Measurements from ENCODE around the gene TYSND1.

DNA sequence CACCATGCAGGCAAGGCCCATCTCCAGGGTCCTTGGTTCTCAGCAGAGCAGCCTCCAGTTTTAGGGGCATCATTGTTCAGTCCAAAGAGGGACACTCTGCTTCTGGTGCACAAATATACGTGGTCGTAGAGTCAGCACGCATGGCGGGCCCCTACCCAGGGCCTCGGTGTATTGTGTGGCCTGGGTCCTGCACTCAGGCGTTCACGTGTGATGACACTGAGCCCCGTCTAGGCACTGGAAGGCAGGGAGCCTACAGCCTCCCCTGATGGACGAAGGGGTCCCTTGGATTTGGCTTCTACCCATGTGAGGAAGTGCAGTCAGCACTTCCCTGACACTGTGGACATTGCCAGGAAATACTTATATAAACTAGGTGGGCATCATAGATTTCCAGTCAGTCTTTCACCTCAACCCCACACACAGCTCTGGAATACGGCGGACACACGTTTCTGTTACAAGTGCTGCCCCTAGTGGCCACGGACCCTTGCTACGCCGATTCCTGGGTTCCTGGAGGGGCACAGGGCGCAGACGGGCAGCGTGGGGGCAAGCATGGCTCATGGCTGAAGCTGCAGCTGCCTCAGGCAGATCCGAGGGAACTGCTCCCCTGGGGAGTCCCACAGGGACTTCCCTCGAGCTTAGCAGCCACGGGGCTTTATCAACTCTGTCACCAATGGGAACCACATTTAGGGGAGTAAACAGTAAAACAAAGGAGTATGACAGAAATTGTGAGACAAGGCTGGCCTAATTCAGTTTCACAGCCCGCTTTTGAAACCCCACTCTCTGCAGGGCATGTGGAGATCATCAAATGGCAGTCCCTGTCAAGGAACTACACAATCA lies 39.3 kb downstream of the TYSND1 start:
- TF ChIP-seq POLR2A (IDR thresholded peaks at IDR 0.05): no peak
- TF ChIP-seq, protein P1, sequence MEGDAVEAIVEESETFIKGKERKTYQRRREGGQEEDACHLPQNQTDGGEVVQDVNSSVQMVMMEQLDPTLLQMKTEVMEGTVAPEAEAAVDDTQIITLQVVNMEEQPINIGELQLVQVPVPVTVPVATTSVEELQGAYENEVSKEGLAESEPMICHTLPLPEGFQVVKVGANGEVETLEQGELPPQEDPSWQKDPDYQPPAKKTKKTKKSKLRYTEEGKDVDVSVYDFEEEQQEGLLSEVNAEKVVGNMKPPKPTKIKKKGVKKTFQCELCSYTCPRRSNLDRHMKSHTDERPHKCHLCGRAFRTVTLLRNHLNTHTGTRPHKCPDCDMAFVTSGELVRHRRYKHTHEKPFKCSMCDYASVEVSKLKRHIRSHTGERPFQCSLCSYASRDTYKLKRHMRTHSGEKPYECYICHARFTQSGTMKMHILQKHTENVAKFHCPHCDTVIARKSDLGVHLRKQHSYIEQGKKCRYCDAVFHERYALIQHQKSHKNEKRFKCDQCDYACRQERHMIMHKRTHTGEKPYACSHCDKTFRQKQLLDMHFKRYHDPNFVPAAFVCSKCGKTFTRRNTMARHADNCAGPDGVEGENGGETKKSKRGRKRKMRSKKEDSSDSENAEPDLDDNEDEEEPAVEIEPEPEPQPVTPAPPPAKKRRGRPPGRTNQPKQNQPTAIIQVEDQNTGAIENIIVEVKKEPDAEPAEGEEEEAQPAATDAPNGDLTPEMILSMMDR (IDR thresholded peaks at IDR 0.05): peak in 4 of 6 experiments; percentile 18 to 29 (median 26)

Data from adrenal gland (tissue), 5 donors.